Hepatic stellate cell (primary cell): ENCODE results near the gene CROCC2.

ENCODE experiments used
- DNase-seq: peaks from one replicate; pipeline ENCODE4 v3.0.0; 2011; ENCODE audit warnings: low spot score

Gene CROCC2

DNA sequence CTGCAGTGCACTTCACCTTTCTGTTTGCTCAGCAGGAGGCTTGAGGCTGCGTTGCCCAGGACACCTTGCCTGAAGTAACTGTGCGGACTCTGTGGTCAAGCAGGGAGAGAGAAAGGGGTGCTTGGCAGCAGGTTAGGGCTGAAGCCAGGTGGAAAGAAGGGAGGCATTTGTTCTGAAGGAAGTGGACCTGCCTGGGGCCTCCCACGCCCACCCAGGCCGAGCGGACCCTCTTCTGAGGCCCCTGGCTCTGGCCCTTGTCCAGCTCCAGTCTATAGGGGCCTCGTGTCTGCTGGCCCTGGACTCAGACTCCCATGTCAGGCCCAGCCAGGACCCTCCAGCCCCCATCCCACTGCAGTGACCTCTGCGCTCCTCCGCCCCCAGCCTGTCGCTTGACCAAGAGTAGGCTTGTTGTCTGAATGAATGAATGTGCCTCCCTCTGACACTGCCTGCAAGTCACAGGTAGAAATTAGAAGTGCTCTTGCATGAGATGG, 94.7 kb downstream of the CROCC2 start:
- no peak for DNase-seq

DNA sequence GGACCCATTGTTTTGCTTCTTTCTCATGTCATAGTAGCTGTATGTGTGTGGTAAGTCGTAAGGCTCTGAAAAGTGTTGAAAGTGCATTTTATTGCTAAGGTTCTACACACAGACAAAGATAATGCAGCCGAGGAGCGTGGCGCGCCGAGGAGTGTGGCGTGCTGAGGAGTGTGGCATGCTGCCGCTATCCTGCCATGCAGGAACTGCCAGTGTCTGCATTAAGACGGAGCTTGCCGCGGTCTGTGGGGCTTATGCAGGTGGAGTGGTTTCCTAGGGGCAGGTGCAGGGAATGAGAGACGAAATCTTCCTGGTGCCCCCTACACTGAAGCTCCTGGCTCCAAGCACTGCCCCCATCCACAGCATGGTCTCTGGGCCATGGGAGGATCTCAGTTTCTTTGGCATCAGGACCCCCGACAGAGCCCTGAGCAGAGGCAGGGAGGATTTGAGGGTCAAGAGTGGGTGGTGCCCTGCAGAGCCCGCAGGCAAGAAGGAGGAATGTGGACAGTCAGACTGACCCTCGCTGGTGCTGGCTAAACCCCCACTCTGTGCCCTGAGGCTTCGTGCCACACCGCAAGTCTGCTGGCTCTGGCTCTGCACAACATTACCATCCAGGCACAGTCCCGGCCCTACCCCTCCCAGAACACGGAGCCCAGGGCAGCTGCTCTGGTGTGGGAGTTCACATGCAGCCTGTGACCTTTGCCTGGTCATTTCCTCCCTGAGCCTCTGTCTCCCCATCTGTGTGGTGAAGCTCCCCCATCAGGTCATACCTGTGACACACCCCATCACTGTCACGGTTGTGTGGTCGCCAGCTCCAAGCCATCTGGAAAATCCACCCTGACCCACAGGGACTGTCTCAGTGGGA, 95.5 kb downstream of the CROCC2 start:
- DNase-seq: no peak

DNA sequence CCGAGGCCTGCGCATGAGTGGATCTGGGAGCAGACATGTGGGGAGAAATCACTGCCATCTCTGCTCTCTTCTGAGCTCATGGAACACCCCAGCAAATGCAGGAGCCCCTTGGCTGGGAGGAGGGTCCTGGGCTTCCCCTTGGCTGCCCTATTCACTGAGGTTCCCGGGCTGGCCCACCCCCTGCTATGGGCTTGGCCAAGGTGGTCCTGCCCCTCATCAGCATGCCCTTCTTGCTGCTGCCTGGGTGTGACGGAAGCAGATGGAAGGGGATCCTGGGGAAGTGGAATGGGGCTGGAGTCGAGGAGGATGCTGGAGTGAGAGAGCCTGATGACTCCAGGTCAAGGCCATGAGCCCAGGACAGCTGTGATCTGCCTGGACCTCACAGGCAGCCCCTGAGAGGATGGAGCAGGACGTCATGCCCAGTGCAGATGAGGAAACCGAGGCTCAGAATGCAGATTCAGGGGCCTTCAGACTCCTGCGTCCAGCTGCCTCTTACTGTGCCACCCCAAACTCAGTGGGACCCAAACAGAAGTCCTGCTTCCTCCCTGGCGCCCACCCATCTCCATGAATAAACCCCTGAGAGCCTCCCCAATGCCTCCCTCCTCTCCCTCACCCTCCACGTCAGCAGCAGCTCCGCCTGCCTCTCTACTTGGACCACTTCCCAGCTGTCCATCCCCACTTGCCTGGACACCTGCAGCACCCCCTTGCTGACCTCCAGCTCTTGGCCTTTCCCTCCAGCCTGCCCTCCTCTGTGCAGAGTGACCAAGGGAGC, 96.3 kb downstream of the CROCC2 start:
- DNase-seq: no peak

DNA sequence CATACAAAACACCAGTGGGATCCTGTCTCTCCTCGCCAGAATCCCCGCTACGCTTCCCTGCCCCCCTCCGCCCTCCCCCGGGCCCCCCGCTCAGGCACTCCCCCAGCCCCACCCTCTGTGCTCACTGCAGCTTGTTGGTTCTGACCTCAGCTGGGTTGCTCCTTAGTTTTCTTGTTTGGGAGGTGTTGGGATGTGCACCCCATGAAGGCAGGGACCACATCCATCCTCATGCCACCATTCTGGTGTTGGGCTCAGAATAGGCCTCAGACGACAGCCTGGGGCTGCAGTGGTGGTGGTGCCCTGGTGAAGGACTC, 96.9 kb downstream of the CROCC2 start:
- DNase-seq: no peak

DNA sequence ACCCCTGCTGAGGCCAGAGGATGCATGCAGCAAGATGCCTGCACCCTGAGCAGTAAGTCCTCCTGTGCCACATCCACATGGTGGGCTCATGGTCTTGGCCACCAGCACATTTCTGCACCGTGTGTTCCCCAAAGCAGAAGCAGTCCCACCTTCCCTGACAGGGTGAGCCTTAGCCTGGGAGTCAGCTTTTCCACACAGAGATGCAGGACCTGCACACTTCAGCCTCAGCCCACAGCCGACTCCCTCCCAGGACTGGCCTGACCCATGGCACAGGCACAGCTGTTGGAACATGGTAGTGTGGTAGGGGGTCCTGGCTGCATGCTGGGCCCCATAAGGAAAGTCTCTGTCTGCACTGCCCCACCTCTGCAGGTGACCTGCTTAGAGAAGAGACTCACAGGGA, 97.2 kb downstream of the CROCC2 start:
- DNase-seq: no peak

GRCh38 chr2:241003830-241004564, 97.9 kb downstream of the CROCC2 start:
- DNase-seq: no peak

DNA sequence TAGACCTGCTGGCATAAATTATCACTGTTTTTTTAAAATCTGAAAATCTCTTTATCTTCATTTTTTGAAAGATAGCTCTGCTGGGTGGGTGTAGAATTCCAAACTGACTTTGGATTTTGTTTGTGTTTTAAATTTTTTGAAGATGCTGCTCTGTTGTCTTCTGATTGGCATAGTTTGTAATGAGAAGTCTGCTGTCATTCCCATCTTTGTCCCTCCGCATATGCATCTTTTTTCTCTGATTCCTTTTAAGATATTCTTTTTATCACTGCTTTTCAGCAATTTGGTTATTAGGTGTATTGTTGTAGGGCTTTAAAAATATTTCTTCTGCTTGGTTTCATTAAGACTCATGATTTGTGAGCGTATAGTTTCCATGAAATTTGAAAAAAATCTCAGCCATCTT, 99.4 kb downstream of the CROCC2 start:
- DNase-seq: no peak

- DNase-seq: no peak
Observed at GRCh38 chr2:241006412-241006811, 100.3 kb downstream of the CROCC2 start.

- no peak for DNase-seq
Observed at GRCh38 chr2:241007111-241007510, 101.0 kb downstream of the CROCC2 start.

DNA sequence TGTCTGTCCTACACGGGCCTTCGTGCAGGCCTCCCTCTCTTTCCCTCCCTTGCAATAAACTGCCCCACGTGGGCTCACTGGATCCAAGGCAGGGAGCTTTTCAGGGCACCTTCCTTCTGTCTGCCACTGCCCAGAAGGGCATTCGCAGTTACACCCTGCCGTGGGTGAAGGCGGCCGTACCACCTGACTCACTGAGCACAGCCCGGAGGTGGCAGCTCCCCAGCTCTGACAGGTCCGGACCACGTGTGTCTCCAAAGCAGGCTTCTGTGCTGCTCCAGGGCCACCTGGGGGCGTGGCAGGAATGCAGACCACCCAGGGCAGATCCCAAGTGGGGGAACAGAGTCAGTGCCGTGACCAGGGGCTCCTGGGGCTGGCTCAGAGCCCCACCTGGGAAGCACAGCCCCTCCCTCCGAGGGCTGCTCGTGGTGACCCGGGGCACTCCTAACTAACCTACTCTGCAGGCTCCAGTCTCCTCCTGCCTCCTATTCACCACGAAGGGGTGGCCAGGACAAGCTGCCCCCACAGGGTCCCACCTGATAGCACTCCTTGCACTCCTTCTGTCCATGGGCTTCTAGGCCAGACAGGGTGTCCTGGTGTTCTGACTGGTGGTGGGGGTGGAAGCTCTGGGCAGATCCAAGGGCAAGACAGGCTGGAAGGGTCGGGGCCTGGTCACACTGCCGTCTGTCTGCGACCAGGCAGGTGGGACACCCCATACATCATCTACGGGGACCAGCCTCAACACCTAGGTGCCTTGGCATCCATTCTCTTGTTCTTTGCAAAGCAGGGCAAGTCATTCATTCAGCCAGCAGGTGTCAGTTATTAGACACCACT, 102.0 kb downstream of the CROCC2 start:
- no peak for DNase-seq

DNA sequence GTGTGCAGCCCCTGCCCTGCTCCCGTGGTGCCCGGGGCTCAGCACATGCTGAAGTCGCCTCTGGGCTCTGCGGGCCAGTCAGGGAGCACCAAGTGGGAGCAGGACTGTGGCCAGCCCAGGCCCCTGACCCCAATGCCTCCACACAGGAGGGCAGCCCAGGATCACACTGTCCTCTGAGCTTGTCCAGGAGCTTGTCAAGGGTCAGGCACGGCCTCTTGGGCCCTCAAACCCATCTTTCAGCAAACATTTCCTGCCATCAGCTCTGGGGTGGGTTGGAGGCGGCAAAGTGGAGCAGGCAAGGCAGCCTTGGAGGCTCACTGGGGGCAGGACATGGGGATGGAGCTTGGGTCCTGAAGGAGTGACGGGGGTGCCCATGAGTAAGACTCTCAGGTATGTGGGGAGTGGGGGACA, 102.6 kb downstream of the CROCC2 start:
- DNase-seq: no peak

DNA sequence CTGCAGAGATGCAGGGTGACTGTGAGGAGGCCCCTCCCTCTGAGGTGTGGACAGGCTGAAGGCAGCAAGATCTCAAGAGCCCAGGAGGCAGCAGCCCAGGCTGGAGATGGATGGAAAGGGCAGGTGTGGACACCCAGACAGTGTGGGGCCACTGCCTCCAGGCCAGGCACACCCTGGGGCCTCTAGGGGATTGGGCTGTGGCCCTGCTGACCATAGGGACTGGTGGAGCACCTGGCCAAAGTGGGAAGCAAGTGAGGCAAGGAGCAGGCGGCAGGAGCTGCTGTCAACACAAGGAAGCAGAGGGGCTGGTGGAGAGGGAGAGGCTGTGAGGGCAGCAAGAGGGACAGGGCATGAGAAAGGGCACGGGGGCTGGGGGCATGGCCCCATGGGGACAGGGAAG, 103.1 kb downstream of the CROCC2 start:
- no peak for DNase-seq

DNA sequence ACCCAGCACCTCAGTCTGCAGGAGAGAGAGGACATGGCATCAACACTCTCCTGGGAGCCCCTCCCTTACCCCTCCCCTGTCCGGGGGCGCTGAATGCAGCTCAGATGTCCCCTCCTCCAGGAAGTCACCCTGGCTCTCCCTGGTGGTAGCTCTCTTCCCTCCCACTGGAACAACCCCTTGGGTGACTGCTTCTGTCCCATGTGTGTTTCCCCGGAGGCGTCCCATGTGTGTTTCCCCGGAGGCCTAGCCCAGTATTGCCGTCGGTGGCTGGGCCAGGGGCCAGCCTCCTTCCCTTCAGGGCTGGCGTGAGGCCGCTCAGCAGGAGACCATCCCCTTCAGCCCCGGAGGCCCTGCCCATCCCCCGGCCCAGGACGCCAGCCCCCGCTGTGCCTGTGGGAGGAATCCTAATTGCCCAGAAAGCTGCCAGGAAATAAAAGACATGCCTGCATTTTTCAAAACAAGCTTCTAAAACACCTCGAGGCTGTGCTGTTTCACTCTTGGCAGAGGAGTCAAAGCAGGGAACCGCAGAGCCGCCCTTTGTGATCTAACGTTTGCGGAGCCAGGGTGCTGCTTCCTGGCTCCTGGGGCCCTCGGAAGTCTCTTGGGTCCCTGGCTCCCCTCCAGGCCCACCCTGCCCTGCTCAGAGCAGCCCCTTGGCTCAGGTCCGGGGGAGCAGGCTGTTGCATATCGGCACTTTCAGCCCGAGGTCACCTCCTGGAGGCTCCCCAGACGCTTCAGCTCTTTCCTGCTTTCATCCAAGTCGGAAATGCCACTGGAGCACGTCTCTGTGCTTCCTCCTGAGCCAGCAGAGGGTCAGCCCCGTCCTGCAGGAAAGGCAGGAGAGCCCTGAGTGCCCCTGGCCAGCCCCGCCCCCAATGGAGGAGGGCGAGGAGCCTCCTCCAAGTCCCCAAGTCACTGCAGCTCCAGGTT, 103.7 kb downstream of the CROCC2 start:
- peak; percentile 63 for DNase-seq

DNA sequence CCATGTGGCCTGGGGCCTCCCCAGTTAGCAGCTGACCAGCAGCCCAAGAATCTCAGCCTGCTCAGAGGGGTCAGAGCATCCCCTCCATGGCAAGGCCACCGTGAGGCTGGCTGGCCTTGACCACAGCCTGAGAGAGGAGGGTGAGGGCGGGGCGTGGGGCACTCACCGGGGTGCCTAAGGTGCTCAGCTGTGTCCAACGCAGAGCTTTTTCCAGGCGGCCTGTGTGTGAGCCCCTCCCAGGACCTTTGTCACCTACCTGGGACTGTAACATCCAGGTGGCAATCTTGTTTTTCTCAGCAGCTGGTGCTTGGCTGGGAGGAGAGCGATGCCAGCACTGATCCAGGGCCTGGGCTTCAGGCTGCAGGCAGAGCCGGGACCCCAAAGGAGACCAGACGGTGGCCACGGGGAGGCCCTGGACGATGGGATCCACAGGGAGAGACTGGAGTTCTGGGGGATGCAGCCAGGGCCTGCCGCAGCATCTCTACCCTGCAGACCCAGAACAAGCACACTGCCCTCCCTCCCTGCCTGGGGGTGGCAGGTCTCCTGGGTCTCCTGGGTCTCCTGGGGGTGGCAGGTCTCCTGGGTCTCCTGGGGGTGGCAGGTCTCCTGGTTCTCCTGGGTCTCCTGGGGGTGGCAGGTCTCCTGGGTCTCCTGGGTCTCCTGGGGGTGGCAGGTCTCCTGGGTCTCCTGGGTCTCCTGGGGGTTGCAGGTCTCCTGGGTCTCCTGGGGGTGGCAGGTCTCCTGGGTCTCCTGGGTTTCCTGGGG, 104.6 kb downstream of the CROCC2 start:
- no peak for DNase-seq

GRCh38 chr2:241011296-241011600, 105.1 kb downstream of the CROCC2 start:
- DNase-seq: no peak

DNA sequence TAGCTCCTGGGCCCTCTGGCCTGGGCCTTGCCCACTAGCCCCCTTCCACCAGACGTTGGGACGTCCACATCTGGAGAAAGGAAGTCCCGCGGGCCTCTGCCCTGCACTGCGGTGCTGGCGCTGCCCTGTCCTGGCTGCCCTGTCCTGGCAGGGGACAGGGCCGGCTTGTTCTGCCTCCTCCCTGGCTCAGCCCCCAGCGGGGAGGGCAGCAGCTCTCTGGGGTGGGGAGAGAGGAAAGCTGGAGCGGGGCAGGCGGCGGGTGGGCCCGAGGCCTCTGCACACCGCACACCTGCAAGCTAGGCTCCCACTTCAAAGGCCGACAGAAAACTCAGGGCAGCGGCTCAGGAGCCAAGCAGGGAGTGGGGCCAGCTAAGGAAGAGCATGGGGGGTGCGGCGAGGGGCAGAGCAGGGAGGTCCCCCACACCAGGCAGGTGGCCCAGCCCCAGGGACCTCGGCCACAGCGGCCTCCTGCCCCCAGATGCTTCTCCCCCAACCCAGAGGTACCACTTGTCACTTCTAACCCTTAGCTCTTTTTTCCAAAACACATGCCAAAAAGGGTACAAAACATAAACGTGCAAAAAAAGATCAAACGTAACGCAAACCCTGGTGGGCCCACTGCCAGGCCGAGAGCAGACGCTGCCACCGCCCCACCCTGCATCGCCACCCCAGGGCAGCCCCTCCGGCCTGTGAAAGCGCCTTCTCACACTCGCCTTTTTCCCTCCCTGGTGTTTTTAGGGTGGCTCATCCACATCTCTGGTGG, 105.8 kb downstream of the CROCC2 start:
- DNase-seq: no peak

DNA sequence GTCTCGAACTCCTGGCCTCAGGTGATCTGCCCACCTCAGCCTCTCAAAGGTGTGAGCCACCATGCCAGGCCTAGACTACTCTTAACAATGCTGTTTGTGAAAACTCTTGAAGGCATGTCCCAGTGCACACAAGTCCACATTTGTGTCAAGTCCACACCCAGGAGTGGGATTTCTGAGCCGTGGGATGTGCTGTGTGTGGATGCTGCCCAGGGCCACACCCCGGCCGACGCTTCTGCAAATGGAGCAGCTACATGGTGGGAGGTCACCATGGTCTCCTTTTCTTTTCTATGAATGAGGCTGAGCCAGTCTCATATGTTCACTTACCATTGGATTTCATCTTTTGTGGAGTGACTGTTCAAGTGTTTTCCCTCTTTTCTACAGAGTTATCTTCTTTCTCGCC, 108.1 kb downstream of the CROCC2 start:
- no peak for DNase-seq

DNA sequence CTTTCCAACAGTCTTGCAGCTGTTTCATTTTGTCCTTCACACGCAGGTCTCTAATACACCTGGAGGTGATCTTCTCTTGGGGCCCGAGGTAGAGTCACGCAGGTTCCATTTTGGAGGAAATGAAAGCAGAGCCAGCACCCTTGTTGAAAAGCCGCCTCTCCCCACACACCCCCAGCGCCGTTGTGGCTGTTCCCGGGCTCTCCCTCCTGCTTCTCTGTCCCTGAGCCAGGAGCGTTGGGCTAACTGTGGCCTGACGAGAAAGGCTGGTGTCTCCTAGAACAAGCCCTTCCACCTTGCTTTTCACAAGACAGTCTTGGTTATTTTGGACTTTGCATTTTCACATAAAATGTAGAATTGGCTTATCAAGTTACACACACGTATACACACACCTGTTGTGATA, 108.6 kb downstream of the CROCC2 start:
- DNase-seq: no peak

GRCh38 chr2:241015439-241015838, 109.3 kb downstream of the CROCC2 start:
- DNase-seq: no peak
